Activated CD8-positive, alpha-beta memory T cell treated with anti-CD3 and anti-CD28 coated beads, Interleukin-2, amount 50 U/mL, for 48 hours (primary cell): ENCODE data around the gene PRUNE2.

Experiments
- DNase-seq: peaks from one replicate; pipeline ENCODE4 v3.0.0-alpha.2; 2020

Gene PRUNE2

GRCh38 chr9:76730801-76731200 is 175.1 kb downstream of the PRUNE2 start:
- DNase-seq, result no peak

GRCh38 chr9:76729980-76730737 is 175.8 kb downstream of the PRUNE2 start:
- DNase-seq, result no peak

GRCh38 chr9:76729116-76729515 is 176.8 kb downstream of the PRUNE2 start:
- DNase-seq, result no peak

GRCh38 chr9:76725885-76726284 is 180.0 kb downstream of the PRUNE2 start:
- no peak for DNase-seq

GRCh38 chr9:76725011-76725546 is 180.8 kb downstream of the PRUNE2 start:
- DNase-seq, result no peak

- no peak for DNase-seq
These were observed 185.7 kb downstream of the PRUNE2 start for GRCh38 chr9:76720245-76720644.

GRCh38 chr9:76718166-76718565 is 187.7 kb downstream of the PRUNE2 start:
- no peak for DNase-seq

GRCh38 chr9:76717613-76718012 is 188.3 kb downstream of the PRUNE2 start:
- no peak for DNase-seq

- no peak for DNase-seq
These were observed 188.7 kb downstream of the PRUNE2 start for GRCh38 chr9:76717176-76717575.

GRCh38 chr9:76716085-76716672 is 189.7 kb downstream of the PRUNE2 start:
- no peak for DNase-seq

- DNase-seq, result no peak
These were observed 192.5 kb downstream of the PRUNE2 start for GRCh38 chr9:76713381-76713780.

GRCh38 chr9:76709020-76709419 is 196.9 kb downstream of the PRUNE2 start:
- no peak for DNase-seq

- DNase-seq, result no peak
These were observed 198.4 kb downstream of the PRUNE2 start for GRCh38 chr9:76707510-76707909.

GRCh38 chr9:76704593-76705204 is 201.2 kb downstream of the PRUNE2 start:
- no peak for DNase-seq

- no peak for DNase-seq
These were observed 202.6 kb downstream of the PRUNE2 start for GRCh38 chr9:76703270-76703669.

GRCh38 chr9:76701441-76702039 is 204.4 kb downstream of the PRUNE2 start:
- no peak for DNase-seq

GRCh38 chr9:76700916-76701315 is 205.0 kb downstream of the PRUNE2 start:
- no peak for DNase-seq

GRCh38 chr9:76699971-76700370 is 205.9 kb downstream of the PRUNE2 start:
- no peak for DNase-seq

GRCh38 chr9:76697554-76697953 is 208.4 kb downstream of the PRUNE2 start:
- DNase-seq, result no peak

GRCh38 chr9:76697081-76697480 is 208.8 kb downstream of the PRUNE2 start:
- DNase-seq, result no peak

- no peak for DNase-seq
These were observed 212.0 kb downstream of the PRUNE2 start for GRCh38 chr9:76693912-76694311.

- DNase-seq, result no peak
These were observed 213.3 kb downstream of the PRUNE2 start for GRCh38 chr9:76692458-76693129.
